Erythroblast (primary cell): ENCODE results near the gene HIBADH.
"Not testable (repeated sequence)": the region's sequence is repeated elsewhere in the genome, so short reads cannot be mapped to it uniquely, and the experiment has no call there.

Experiments used
- GATA1 ChIP-seq: IDR thresholded peaks from 2 replicates; pipeline ENCODE4 v1.6.1; 2011; ENCODE audit warnings: low read depth, mild to moderate bottlenecking, control low read depth, low read length, moderate library complexity
- POLR2A ChIP-seq: IDR thresholded peaks from 2 replicates; pipeline ENCODE4 v1.6.1; 2011; ENCODE audit warnings: mild to moderate bottlenecking, low read length

- not testable (repeated sequence) for TF ChIP-seq POLR2A, GATA1
Measured at GRCh38 chr7:27501879-27502278, 160.8 kb downstream of the HIBADH start.
